ENCODE results near the gene CEP19.
"Not testable (repeated sequence)": the region's sequence is repeated elsewhere in the genome, so short reads cannot be mapped to it uniquely, and the experiment has no call there.

Gene CEP19

GRCh38 chr3:196726788-196727675 is 15.0 kb upstream of the CEP19 start:
- no peak for TF ChIP-seq CTCF (conservative IDR thresholded peaks at IDR 0.05; ENCODE audit: low read length)
- DNase-seq (ENCODE audit: low read depth), result peak; percentile 26
- no peak overlapping the region for H3K4me3 ChIP-seq (ENCODE audit: low read length)

GRCh38 chr3:196721097-196721496 is 9.0 kb upstream of the CEP19 start:
- no peak for TF ChIP-seq CTCF (conservative IDR thresholded peaks at IDR 0.05; ENCODE audit: low read length)
- no peak for DNase-seq (ENCODE audit: low read depth)

GRCh38 chr3:196717162-196717561 is 5.1 kb upstream of the CEP19 start:
- not testable (repeated sequence) for H3K4me3 ChIP-seq (ENCODE audit: low read length); DNase-seq (ENCODE audit: low read depth)

More at GRCh38 chr3:196721097-196721496, 9.0 kb upstream of the CEP19 start:
- no peak overlapping the region for H3K4me3 ChIP-seq (ENCODE audit: low read length)

GRCh38 chr3:196712514-196713413 is 714 bp upstream of the CEP19 start:
- TF ChIP-seq CTCF (conservative IDR thresholded peaks at IDR 0.05; ENCODE audit: low read length), result no peak
- peak; percentile 67 for DNase-seq (ENCODE audit: low read depth)
- H3K4me3 ChIP-seq (ENCODE audit: low read length), result peak overlapping the region; percentile 89

- H3K4me3 ChIP-seq (ENCODE audit: low read length), result no peak overlapping the region
- no peak for TF ChIP-seq CTCF (conservative IDR thresholded peaks at IDR 0.05; ENCODE audit: low read length)
- DNase-seq (ENCODE audit: low read depth), result no peak
Measured at GRCh38 chr3:196708467-196708866, 3.6 kb downstream of the CEP19 start.

- H3K4me3 ChIP-seq (ENCODE audit: low read length), result no peak overlapping the region
- no peak for DNase-seq (ENCODE audit: low read depth)
- TF ChIP-seq CTCF (conservative IDR thresholded peaks at IDR 0.05; ENCODE audit: low read length), result no peak
Measured at GRCh38 chr3:196707566-196707965, 4.5 kb downstream of the CEP19 start.

GRCh38 chr3:196706731-196707130 is 5.3 kb downstream of the CEP19 start:
- TF ChIP-seq CTCF (conservative IDR thresholded peaks at IDR 0.05; ENCODE audit: low read length), result no peak
- DNase-seq (ENCODE audit: low read depth), result no peak
- no peak overlapping the region for H3K4me3 ChIP-seq (ENCODE audit: low read length)
